SIG-M5 treated with dmso at 0.1 percent for 504 hours (cell line): ENCODE results near the gene RAD50.
"Not testable (repeated sequence)": the region's sequence is repeated elsewhere in the genome, so short reads cannot be mapped to it uniquely, and the experiment has no call there.

Experiments
- DNase-seq: peaks from one replicate; lab custom pipeline; 2025; ENCODE audit not compliant: unreplicated experiment; lab: John Stamatoyannopoulos, UW

Gene RAD50

DNA sequence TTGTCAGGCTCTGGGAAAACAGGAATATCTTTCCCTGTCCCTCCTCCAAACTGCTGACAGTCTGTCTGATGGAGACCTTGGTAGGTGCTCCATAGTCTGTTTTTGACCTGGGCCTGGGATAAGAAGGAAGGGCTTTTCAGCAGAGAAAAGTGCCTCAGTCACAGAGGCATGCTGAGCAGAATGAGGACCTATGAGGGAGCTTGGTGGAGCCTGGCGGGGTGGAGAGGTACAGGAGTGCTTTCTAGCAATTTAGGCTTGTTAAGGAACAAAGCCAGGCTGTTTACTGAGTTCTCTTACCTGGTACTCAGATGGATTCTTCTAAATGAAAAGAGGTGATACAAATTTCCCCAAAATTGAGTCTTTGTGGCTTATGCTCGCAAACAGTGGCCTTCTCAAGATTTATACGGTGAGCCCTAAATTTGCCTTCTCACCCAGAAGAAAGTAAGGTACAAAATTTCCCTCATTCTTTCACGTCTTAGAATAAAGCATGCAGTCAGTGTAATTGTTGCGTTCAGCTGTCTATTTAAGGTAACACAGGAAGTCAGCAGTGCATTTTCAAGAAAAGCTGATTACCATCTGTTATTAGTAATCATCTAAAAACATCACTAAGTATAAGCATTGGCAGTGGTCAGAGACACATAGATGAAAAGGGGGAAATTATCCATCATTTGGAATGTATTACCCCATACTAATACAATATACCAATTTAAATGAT is 72.6 kb downstream of the RAD50 start:
- no peak for DNase-seq

DNA sequence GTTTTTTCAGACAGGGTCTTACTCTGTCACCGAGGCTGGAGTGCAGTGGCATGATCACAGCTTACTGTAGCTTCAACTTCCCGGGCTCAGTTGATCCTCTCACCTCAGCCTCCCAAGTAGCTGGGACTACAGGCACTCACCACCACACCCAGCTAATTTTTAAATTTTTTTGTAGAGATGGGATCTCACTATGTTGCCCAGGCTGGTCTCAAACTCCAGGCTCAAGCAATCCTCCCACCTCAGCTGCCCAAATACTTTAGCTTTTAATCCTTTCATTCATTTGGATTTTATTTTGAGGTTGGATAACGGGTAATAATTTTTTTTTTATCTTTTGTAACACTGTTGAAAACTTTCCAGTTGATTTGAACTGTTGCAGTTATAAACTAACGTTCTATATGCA is 76.8 kb downstream of the RAD50 start:
- not testable (repeated sequence) for DNase-seq

DNA sequence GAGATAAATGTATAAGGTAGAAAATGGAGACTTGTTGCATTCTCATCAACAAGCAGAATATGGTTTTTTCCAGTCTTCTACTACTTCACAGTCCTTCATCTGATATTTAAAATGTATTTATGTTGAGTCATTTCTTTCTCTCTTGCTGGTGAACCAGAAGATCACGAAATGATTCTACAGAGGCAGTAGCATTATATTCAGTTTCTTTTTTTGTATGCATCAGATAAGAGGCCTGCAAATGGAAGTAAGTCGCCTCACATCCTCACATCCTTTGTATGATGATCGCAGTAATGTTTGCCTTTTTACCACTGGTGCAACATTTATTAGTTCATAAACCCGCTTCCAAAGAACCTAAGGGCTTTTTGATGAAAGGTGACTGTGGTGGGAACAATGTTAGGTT is 79.1 kb downstream of the RAD50 start:
- no peak for DNase-seq

DNA sequence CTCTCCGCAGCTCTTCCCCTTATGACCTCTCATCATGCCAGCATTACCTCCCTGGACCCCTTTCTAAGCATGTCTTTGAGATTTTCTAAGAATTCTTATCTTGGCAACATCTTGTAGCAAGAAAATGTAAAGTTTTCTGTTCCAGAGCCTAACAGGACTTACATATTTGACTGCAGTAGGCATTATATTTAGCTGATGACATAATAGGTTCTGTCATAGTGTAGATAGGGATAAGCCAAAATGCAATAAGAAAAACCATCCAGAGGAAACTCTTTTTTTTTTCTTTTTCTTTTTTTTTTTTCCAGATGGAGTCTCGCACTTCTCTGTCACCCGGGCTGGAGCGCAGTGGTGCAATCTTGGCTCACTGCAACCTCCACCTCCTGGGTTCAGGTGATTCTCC is 80.5 kb downstream of the RAD50 start:
- DNase-seq: no peak

DNA sequence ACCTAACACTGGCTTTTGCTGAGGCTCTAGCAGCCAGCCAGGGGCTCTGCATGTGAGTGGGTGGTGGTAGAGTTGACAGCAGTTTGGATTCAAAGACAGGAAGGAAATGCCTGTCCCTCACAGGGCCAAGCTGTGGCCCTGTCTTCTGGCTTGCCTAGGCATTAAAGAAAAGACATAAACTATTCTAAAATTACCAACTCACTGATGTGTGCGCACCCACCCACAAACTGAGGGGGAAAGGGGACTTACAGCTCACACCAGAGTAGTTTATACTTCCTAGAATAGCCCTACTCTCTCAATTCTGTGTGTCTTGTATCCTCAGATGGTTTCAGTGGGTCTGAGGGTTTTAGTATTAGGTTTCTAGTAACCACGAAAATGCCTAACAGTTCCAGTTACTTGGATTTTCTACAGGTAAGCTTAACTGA is 82.9 kb downstream of the RAD50 start:
- DNase-seq: no peak

DNA sequence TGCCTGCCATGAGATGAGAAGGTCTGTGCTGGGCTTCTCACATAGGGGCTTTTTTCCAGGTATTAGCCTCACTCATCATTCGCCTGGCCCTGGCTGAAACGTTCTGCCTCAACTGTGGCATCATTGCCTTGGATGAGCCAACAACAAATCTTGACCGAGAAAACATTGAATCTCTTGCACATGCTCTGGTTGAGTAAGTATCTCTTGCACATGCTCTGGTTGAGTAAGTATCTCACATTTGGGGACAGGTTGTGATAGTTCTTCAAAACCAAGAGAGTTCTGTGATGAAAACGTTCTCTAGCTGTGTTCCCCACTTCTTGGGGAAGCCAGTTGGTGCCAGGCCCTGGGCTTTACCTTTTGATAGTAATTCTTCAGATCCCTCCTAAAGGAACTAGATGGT is 83.8 kb downstream of the RAD50 start:
- DNase-seq: no peak

DNA sequence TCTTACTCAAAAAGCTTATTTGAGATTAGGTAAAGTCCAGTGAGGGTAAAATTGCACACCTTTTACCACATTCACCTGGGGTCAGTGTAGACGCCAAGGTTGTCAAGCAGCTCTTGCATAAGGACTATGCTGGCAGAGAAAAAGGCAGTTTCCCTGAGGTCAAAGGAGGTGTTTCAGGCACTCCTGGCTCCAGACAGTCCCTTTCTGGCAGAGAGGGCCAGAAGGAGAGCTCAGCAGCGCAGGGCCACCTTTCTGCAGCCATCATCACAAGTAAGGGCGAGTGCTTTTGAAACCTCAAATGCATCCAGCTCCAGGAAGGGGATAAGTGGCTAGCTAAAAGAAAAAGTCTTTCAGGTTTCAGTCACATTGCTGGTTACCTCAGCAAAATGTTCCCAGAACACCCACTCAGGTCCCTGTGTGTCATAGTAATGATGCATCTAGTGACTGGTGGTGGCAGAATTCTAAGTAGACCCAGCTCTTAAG is 84.5 kb downstream of the RAD50 start:
- DNase-seq: no peak

DNA sequence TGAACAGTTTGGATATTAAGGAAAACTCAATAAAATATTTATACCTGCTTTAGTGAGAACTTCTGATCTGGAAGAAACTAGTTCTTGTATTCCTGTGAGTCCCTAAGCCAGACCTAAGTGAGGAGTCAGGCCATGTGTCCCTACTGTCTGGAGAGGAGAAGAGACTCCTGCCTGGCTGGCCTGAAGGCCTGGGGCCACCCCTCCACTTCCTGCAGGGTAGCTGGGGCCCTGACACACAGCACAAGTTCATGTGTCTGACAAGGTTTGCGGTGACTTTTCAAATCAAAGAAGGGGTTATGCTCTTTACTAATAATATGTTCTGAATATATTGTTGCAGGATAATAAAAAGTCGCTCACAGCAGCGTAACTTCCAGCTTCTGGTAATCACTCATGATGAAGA is 85.1 kb downstream of the RAD50 start:
- no peak for DNase-seq

DNA sequence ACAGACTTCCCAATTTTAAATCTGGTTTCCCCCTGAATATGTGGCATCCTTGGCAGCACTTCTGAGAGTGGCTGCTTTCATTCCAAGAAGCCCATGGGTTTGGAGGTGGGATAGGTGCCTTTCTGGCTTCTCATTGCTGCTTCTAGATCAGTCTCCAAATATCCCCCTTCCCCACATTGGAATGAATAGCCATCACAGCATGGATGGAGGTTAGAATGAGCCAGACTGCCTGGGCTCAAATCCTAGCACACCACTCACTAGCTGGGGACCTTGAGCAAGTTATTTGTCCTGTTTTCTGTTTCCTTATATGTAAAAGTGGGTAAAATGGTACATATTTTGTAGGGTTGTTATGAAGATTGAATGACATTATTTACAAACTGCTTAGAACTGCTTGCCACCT is 87.4 kb downstream of the RAD50 start:
- DNase-seq: no peak

DNA sequence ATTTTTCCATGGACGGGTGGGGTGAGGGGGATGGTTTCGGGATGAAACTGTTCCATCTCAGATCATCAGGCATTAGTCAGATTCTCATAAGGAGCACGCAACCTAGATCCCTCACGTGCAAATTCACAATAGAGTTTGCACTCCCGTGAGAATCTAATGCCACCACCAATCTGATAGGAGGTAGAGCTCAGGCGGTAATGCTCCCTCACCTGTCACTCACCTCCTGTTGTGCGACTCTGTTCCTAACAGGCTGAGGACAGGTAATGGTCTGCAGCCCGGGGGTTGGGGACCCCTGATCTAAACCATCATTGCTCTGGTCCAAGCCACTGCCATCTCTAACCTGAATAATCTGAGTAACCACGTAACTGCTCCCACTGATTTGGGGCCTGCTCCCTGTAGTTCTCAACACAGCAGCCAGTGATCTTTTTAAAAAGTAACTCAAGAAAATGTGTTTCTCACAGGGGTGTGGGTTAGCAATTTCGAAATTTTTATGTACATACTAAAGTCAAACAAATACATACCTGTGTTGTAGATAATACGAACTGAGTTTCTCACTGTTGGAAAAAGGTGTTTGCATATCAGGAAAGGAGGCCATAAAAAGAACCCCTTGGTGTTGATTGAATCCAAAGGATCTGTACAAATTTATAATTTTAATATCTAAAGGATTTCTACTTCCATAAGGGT is 89.9 kb downstream of the RAD50 start:
- DNase-seq: no peak

DNA sequence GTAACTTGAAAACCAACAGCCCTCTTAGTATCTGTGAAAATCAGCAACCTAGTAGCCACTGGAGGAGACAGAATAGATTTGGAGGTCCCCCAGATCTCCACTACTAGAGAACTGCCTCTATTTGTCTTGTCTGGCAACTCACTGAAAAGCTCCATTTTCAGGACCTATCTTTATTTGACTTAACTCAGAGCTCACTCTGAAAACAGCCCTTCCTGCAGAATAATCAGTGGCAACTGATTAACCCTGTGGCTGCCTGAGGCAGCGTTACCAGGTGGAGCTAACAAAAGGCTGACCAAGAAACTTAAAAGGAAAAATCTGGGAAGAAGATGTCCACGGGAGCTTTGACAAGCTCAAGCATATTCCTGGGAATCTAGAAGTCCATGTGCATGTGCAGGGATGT is 90.7 kb downstream of the RAD50 start:
- no peak for DNase-seq

DNA sequence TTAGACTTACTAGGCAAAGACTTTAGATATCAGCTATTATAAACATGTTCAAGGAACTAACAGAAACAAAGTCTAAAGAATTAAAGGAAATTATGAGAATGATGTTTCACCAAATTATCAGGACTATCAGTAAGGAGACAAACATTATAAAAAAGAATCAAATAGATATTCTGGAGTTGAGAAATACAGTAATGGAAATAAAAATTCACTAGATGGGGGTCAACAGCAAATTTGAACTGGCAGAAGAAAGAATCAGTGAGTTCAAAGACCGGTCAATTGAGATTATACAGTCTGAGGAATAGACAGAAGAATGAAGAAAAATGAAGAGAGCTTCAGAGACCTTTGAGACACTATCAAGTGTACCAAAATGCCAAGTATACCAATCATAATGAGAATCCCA is 91.6 kb downstream of the RAD50 start:
- no peak for DNase-seq

DNA sequence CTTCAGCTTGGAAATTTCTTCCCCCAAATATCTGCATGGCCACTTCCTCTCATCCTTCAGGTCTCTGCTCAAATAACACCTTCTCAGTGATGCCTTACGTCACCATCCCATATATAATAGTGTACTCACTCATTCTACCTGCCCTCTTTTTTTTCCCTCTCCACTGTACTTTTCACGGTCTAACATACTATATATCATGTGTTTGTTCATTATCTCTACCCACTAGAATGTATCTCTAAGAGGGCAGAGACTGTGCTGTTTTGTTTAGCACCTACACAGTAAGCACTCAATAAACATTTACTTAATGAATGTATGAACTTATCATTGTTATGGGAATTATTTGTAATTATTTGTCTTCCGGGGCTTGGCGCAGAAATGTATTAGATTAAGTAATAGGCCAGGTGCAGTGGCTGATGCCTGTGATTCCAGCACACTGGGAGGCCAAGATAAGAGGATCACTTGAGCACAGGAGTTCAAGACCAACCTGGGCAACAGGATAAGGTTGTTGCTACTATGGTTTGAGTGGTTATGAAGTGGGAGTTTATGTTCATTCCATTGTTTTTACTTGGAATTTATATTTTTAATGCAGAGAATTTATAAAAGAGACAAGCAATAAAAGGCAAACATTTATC is 95.2 kb downstream of the RAD50 start:
- no peak for DNase-seq

DNA sequence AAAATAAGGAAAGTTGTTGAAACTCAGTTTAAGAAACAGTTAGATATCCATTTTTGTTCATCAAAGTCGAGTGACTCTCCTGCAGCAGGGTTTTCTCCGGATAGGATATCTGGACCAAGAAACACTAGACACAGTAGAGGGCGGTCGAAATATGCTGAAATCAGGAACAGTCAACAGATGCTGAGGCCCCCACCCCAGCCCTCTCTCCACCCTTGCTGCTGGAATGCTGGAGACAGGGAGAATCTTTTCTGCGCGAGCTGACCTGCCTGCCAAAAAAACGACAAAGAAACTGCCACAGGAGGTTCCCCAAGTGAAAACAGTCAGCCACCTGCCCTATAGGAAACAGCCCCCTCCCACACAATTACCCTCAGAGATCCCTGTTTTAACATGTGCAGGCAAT is 96.9 kb downstream of the RAD50 start:
- DNase-seq: no peak

DNA sequence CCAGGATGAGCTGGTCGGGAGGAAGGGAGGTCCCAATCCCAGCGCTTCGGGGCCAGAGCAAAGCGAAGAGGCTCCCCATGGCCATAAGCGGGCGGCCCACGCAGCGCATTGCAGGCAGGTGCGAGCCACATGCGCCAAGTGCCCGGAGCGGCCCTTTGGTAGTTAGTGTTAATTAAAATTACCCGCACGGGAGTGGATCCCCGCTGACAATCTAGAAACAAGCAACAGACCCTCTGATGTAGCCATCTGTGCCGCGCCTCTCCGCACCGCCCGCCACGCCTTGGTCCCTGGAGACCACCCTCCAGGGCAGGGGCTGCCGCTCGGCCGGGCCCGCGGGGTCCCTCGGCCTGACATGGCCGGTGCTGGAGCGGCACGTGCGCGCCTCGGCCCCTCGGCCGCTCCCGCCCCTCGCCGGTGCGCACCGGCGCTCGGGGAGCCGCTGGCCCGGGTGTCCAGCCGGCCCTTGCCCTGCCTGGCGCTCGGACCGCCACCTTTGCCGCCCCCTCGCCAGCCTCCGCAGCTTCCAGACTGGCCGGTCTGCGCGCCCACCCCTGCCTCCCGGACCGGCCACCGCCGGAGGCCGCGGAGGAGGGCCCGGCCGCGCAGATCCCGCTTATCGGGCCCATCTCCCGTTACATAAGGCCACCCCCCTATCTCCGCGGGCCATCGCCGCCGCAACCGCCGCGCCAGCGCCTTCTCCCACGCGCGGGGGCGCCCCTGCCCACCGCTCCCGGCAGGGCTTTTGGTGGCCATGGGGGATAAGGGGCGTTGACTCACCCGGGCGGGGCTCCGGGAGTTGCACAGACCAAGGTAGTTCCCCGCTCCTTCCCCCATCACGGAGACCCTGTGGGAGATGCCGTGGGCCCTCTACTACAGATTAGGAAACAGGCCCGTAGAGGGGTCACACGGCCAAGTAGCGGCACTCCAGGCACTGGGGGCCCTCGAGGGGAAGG is 99.3 kb downstream of the RAD50 start:
- no peak for DNase-seq

DNA sequence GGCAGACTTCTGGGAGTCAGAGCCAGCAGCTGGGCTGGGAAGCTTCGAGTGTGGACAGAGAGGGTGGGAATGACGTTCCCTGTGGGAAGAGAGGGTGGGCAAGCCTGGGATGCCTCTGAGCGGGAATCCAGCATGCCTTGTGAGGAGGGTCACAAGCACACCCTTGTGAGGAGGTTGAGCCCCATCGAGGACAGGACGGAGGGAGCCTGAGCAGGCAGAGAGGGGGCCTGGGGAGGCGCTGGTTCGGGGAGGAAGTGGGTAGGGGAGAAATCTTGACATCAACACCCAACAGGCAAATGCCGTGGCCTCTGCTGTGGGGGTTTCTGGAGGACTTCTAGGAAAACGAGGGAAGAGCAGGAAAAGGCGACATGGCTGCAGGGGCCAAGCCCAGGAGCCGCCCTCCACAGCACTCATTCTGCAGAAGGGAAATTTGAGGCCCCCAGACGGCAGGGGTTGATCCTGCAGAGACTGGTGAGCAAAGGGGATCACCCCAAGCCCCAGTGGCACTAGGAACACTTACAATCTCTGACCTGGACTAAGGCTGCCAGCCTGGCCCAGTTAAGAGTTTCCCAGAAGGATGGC is 100.1 kb downstream of the RAD50 start:
- no peak for DNase-seq

DNA sequence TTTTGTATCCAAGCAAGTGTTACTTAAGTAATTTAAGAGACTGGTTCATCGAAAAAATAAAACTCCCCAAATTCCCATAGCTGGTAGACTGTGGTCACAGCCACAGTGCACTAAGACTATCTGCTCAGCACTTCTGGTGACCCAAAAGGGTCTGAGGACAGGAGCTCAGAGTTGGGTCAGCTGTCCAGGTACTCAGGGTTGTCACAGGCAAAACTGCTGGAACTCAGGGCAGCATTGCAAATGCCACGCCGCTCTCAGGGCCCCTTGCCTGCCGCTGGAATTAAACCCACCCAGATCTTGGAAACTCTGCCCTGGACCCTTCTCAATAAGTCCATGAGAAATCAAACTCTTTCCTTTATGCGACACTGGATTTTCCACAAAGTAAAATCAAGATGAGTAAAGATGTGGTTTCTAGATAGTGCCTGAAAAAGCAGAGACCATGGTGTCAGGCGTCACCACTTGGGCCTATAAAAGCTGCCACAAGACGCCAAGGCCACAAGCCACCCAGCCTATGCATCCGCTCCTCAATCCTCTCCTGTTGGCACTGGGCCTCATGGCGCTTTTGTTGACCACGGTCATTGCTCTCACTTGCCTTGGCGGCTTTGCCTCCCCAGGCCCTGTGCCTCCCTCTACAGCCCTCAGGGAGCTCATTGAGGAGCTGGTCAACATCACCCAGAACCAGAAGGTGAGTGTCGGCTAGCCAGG is 101.1 kb downstream of the RAD50 start, which contains the start of gene IL13:
Gene IL13, plus strand, starts transcription at position 498 of the 705 bp plus-strand sequence. Its CDS starts 14 bp downstream, at position 512.
- DNase-seq: no peak

DNA sequence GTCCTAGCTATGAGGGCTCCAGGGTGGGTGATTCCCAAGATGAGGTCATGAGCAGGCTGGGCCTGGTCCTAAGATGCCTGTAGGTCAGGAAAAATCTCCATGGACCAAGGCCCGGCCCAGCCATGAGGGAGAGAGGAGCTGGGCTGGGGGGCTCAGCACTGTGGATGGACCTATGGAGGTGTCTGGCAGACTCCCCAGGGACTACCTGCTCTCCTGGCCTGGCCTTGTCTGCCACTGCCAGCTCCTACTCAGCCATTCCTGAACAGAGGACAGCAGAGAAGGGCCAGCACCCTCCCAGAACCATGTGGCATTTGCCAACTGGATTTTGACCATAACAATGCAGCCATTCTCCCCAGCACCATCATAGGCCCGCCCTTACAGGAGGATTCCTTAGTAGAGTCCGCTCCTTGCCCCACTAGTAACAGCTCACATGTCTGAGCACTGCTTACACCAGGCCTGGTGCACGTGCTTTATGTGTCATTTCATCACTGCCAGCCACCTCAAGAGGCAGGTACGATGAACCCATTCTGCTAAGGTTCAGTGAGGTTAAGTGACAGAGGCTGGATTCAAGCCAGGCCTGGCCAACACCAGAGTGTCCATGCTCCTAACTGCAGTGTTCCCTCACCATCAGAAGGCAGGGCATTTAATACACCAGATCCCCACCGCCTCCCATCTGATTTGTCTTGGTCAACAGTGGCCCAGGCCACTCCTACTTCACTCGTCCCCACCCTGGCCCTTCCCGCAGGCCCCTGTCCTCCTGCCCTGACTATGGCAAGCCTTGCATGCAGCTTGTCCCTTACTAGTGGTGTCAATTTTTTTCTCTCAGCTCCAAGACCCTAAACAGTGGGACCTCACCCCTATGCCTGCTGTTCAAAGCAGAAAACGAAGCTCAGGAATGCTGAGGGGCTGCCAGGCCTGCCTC is 101.9 kb downstream of the RAD50 start:
- no peak for DNase-seq
